ENCODE results near the gene CNTNAP2.
"Not testable (repeated sequence)": the region's sequence is repeated elsewhere in the genome, so short reads cannot be mapped to it uniquely, and the experiment has no call there.

Gene CNTNAP2

GRCh38 chr7:147089608-147090007, 973.0 kb downstream of the CNTNAP2 start:
- Histone ChIP-seq H3K4me1 (ENCODE audit: low read depth, poor library complexity, severe bottlenecking) (no peaks in the 10 kb centered on the region), H3K27me3 (ENCODE audit: insufficient read depth, low read depth) (no peaks in the 10 kb centered on the region), H4K20me1 (ENCODE audit: insufficient read depth) (no peaks in the 10 kb centered on the region), H2AFZ (ENCODE audit: low read depth) (no peak overlapping the region), H3K27ac (no peak overlapping the region), H3K36me3 (ENCODE audit: insufficient read depth) (no peaks in the 10 kb centered on the region), H3K4me2 (no peak overlapping the region), H3K9ac (no peak overlapping the region), H3K79me2 (ENCODE audit: insufficient read depth, low read depth) (no peaks in the 10 kb centered on the region), H3K4me3 (IDR thresholded peaks at IDR 0.05; ENCODE audit: insufficient read depth, low read depth, low read length) (no peak overlapping the region)
- TF ChIP-seq CTCF (conservative IDR thresholded peaks at IDR 0.05; ENCODE audit: low read depth, low read length): no peak

- H3K79me2 ChIP-seq (ENCODE audit: insufficient read depth, low read depth): no peaks in the 10 kb centered on the region
- no peaks in the 10 kb centered on the region for H3K27me3 ChIP-seq (ENCODE audit: insufficient read depth, low read depth)
- H3K4me3 ChIP-seq (IDR thresholded peaks at IDR 0.05; ENCODE audit: insufficient read depth, low read depth, low read length): no peak overlapping the region
- no peaks in the 10 kb centered on the region for H3K36me3 ChIP-seq (ENCODE audit: insufficient read depth)
- H2AFZ ChIP-seq (ENCODE audit: low read depth): no peak overlapping the region
- H3K4me1 ChIP-seq (ENCODE audit: low read depth, poor library complexity, severe bottlenecking): no peaks in the 10 kb centered on the region
- no peak overlapping the region for H3K9ac ChIP-seq
- no peaks in the 10 kb centered on the region for H4K20me1 ChIP-seq (ENCODE audit: insufficient read depth)
- TF ChIP-seq CTCF (conservative IDR thresholded peaks at IDR 0.05; ENCODE audit: low read depth, low read length): no peak
- H3K27ac ChIP-seq: no peak overlapping the region
- no peak overlapping the region for H3K4me2 ChIP-seq
Measured at GRCh38 chr7:147096629-147097028, 980.0 kb downstream of the CNTNAP2 start.

DNA sequence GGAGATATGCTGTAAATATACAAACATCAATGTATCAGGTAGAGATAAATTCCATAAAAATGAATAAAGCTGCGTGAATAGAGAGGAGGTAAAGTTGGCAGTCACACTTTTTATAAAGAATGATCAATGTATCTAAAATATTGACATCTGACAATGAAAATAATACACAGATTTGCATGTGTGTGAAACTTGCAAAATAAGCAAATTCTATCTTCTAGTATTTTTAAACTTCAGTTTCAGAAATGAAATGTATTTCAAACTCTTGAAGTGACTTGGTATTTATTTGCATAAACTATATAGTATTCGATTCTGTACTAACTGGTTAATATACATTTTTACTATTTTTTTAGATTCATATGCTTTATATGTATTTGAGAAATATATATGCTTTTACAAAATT, 986.6 kb downstream of the CNTNAP2 start:
- no peak for TF ChIP-seq CTCF (conservative IDR thresholded peaks at IDR 0.05; ENCODE audit: low read depth, low read length)
- Histone ChIP-seq H3K36me3 (ENCODE audit: insufficient read depth) (no peaks in the 10 kb centered on the region), H3K27me3 (ENCODE audit: insufficient read depth, low read depth) (no peaks in the 10 kb centered on the region), H3K4me2 (no peak overlapping the region), H3K79me2 (ENCODE audit: insufficient read depth, low read depth) (no peaks in the 10 kb centered on the region), H3K9ac (no peak overlapping the region), H3K4me1 (ENCODE audit: low read depth, poor library complexity, severe bottlenecking) (no peaks in the 10 kb centered on the region), H3K4me3 (IDR thresholded peaks at IDR 0.05; ENCODE audit: insufficient read depth, low read depth, low read length) (no peak overlapping the region), H3K27ac (no peak overlapping the region), H2AFZ (ENCODE audit: low read depth) (no peak overlapping the region), H4K20me1 (ENCODE audit: insufficient read depth) (no peaks in the 10 kb centered on the region)

DNA sequence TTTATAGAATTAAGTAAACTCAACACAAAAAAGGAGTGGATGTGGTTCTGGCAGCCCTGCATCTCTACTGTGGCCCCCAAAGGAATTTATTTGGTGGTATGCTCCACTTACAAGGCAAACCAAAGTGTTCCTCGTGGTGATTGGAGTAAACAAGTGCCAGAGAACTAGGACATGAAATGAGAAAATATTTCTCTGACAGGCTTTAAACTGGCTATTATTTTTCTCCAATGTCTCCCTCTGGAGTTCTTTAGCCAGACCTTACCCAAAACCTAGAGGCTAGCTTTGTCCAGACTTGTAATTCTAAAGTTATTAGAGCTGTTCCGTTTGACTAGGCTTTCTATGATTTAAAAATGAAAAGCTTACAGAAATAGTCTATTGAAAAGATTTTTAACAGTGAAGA, 990.1 kb downstream of the CNTNAP2 start:
- Histone ChIP-seq H2AFZ (ENCODE audit: low read depth) (no peak overlapping the region), H3K27ac (no peak overlapping the region), H4K20me1 (ENCODE audit: insufficient read depth) (no peaks in the 10 kb centered on the region), H3K36me3 (ENCODE audit: insufficient read depth) (no peaks in the 10 kb centered on the region), H3K4me2 (no peak overlapping the region), H3K79me2 (ENCODE audit: insufficient read depth, low read depth) (no peaks in the 10 kb centered on the region), H3K4me1 (ENCODE audit: low read depth, poor library complexity, severe bottlenecking) (no peaks in the 10 kb centered on the region), H3K27me3 (ENCODE audit: insufficient read depth, low read depth) (no peaks in the 10 kb centered on the region), H3K9ac (no peak overlapping the region), H3K4me3 (IDR thresholded peaks at IDR 0.05; ENCODE audit: insufficient read depth, low read depth, low read length) (no peak overlapping the region)
- TF ChIP-seq CTCF (conservative IDR thresholded peaks at IDR 0.05; ENCODE audit: low read depth, low read length): no peak

GRCh38 chr7:147114525-147114924, 997.9 kb downstream of the CNTNAP2 start:
- not testable (repeated sequence) for H3K4me1 ChIP-seq (ENCODE audit: low read depth, poor library complexity, severe bottlenecking); H3K36me3 ChIP-seq (ENCODE audit: insufficient read depth); H3K79me2 ChIP-seq (ENCODE audit: insufficient read depth, low read depth); H2AFZ ChIP-seq (ENCODE audit: low read depth); H3K27me3 ChIP-seq (ENCODE audit: insufficient read depth, low read depth); H3K9ac ChIP-seq; H4K20me1 ChIP-seq (ENCODE audit: insufficient read depth); H3K4me2 ChIP-seq; H3K27ac ChIP-seq; H3K4me3 ChIP-seq (IDR thresholded peaks at IDR 0.05; ENCODE audit: insufficient read depth, low read depth, low read length)

Measured in KMS-11 (cell line).